ENCODE data around the gene DKC1.

GRCh38 chrX:154791939-154792338, 29.3 kb downstream of the DKC1 start:
- no peak for TF ChIP-seq CTCF (IDR thresholded peaks at IDR 0.05; ENCODE audit: low read depth, low read length)
- TF ChIP-seq EZH2phosphoT487 (IDR thresholded peaks at IDR 0.05; ENCODE audit: low read depth) = no peak

Data from OCI-LY3 (cell line).